ENCODE data around the gene PTGR3.

DNA sequence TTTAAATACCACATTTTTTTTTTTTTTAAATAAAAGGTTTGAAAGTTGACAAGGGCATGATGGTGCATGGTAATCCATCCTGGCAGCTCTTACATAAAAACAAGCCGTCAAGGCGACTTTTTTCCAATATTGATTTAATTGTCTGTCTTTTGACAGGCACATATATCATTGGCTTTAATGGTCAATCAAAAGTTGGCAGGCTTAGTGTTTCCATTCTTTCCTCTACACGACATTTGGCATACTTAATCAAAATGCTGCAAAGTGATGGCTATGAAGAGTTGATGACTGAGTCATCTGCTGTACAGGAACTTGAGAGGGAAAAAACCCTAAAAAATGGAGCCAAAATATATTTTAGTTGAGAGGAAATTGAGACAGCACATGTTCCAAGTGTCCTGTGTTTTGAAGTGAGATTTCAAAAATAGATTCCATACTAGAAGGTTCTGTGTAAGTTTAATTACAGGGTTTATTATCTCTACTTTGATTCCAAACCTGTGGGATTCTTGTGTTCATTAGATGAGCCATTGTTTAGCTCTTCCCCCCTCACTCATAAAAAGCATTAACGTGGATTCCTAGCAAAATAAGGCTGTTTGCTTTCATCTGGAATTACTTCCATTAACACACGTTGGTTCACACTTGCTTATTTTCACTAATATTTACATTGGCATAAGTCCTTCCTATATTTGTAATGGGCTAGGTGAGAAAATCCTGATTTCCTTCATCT, 4.8 kb upstream of the PTGR3 start:
- TF ChIP-seq, protein P1, sequence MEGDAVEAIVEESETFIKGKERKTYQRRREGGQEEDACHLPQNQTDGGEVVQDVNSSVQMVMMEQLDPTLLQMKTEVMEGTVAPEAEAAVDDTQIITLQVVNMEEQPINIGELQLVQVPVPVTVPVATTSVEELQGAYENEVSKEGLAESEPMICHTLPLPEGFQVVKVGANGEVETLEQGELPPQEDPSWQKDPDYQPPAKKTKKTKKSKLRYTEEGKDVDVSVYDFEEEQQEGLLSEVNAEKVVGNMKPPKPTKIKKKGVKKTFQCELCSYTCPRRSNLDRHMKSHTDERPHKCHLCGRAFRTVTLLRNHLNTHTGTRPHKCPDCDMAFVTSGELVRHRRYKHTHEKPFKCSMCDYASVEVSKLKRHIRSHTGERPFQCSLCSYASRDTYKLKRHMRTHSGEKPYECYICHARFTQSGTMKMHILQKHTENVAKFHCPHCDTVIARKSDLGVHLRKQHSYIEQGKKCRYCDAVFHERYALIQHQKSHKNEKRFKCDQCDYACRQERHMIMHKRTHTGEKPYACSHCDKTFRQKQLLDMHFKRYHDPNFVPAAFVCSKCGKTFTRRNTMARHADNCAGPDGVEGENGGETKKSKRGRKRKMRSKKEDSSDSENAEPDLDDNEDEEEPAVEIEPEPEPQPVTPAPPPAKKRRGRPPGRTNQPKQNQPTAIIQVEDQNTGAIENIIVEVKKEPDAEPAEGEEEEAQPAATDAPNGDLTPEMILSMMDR (IDR thresholded peaks at IDR 0.05), result no peak
- TF ChIP-seq POLR2A (IDR thresholded peaks at IDR 0.05), result no peak
